Choroid plexus epithelial cell (primary cell): ENCODE data around the gene PDE6C.

Experiments used
- DNase-seq: peaks from one replicate; pipeline ENCODE4 v3.0.0-alpha.2; 2010; ENCODE audit warnings: low read depth
- H3K4me3 ChIP-seq: 2 replicates; pipeline ENCODE4 v1.5.1; 2011; ENCODE audit warnings: low read depth, mild to moderate bottlenecking, control low read depth, low read length, moderate library complexity
- TF ChIP-seq, protein P1 (sequence below): conservative IDR thresholded peaks from 2 replicates; pipeline ENCODE4 v1.5.1; 2011; ENCODE audit warnings: low read depth, mild to moderate bottlenecking, control low read depth, inconsistent platforms, low read length, moderate library complexity

Gene PDE6C

DNA sequence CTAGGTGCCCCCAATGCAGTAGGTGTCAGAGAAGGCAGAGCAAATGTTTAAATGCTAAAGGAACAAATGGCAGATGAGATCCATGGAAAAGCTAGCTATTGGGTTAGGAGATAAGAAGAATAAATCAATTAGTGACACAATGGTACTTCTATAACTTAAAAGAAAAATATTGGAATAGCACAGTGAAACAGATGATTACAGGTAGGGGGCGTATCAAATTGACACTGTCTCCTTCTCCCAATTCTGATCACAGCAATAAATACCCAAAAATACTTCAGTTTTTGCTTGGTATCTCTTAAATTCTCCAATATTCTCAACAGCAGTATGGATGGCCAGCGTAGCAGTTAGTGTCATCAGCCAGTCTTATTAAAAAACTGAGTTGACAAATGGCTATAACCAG is 84.9 kb downstream of the PDE6C start:
- no peak for DNase-seq
- TF ChIP-seq, protein P1, sequence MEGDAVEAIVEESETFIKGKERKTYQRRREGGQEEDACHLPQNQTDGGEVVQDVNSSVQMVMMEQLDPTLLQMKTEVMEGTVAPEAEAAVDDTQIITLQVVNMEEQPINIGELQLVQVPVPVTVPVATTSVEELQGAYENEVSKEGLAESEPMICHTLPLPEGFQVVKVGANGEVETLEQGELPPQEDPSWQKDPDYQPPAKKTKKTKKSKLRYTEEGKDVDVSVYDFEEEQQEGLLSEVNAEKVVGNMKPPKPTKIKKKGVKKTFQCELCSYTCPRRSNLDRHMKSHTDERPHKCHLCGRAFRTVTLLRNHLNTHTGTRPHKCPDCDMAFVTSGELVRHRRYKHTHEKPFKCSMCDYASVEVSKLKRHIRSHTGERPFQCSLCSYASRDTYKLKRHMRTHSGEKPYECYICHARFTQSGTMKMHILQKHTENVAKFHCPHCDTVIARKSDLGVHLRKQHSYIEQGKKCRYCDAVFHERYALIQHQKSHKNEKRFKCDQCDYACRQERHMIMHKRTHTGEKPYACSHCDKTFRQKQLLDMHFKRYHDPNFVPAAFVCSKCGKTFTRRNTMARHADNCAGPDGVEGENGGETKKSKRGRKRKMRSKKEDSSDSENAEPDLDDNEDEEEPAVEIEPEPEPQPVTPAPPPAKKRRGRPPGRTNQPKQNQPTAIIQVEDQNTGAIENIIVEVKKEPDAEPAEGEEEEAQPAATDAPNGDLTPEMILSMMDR: no peak
- H3K4me3 ChIP-seq: no peak overlapping the region

DNA sequence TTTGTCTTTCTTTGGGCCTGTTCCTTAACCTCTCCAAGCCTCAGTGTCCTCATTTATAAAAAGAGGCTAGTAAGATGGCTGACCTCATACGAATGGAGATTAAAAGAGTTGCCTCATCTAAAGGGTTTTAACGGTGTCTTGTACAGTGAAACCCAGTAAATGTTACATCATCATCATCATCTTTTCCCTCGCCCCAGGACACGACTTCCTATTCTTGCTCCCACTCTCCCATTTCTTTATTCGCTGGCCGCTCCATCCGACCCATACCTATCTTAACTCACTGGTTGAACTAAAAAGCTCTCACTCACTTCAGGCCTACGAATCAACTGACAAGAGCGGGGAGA is 89.5 kb downstream of the PDE6C start:
- H3K4me3 ChIP-seq: peak overlapping the region; percentile 88
- peak; percentile 66 for DNase-seq
- TF ChIP-seq, protein P1: no peak

DNA sequence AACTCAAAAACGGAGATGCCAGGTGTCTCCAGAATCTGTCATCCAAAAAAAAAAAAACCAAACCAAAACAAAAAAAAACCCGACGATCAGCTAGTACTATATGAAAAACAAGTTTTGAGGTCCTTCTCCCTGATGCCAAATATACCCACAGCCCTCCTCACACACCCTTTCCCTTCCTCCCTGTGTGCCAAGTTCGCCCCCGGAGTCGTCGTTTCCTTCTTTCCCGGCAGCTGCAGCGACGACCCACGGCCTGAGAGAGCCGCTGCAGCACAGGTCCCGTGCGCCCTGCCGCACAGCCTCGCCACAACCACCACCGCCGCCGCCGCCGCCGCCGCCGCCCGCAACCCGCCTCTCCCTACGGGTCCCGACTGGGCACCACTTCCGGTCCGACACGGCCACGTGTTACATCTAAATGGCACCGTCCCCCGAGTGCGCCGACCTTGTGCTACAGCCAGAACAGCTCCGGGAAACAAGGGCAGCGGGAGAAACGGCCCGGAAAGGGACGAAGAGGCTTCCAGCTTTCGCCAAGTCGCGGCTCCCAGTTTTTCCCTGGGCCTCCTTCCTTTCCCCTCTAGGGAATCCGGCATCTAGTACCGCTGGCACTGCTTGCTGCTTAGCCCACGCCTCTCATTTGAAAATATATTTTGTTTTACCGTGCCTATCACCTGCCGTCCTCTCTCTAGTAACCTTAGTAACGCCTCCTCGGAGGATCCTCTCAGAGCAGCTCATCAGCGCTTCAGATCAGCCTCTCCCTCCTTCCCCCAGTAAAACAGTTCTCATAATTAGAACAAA is 90.1 kb downstream of the PDE6C start, which contains the start of gene FRA10AC1:
Gene FRA10AC1 (minus strand): TSS at position 383 of the 792 bp plus-strand sequence. CDS start 2,486 bp downstream, outside the sequence.
- H3K4me3 ChIP-seq: peak within 1 kb of the TSS; percentile 88
- peak; percentile 96 for DNase-seq
- TF ChIP-seq, protein P1: peak; percentile 49

DNA sequence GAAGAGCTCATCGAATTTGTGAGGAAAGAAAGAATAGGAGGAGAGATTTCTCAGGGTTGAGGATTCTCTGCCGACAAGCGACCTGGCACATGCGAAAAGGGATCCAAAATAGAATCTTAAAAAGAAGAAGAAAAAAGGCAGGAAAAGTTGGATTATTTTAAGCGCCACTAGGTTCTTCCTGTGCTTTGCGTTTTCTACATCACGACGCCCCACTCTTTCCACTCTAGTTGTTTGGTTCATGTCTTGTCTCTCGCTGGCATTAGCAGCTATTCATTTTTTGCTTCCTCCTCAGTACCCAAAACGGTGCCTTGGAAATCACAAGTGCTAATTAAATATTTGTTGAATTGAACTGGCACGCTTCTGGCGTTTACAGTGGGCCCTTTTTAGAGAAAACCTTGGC is 90.7 kb downstream of the PDE6C start:
- H3K4me3 ChIP-seq: peak overlapping the region; percentile 88
- DNase-seq: peak; percentile 13
- TF ChIP-seq, protein P1: no peak

DNA sequence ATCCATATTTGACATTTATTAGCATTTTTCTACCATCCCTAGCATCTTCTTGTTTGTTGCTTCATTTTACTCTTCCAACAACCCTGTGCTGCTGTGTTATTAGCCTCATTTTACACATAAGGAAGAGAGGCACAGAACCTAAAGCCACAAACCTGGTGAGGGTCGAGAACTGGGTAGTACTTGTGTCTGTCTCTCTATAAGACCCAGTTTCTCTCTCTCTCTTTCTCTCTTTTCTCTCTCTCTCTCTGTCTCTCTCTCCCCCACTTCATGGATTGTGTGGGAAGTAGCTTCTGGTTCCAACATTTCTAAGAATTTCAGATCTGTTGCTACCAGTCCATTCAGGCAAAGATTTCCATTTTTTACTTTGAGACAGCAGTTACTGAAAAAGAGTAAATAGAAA is 91.5 kb downstream of the PDE6C start:
- no peak overlapping the region for H3K4me3 ChIP-seq
- TF ChIP-seq, protein P1: no peak
- DNase-seq: no peak

DNA sequence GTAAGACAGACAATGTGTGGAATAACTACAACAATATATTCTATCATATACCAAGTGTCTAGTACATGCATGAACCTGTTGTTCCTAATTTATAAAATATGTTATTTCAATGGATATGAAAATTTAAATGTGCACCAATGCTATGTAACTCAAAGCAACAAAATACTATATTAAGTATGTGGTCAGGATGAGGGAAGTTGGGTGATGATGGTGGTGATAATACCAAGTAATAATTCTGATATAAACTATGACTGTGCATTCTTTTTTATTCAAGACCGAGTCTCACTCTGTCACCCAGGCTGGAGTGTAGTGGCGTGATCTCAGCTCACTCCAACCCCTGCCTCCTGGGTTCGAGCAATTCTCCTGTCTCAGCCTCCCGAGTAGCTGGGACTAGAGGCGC is 92.1 kb downstream of the PDE6C start:
- DNase-seq: no peak
- TF ChIP-seq, protein P1: no peak
- no peak overlapping the region for H3K4me3 ChIP-seq

DNA sequence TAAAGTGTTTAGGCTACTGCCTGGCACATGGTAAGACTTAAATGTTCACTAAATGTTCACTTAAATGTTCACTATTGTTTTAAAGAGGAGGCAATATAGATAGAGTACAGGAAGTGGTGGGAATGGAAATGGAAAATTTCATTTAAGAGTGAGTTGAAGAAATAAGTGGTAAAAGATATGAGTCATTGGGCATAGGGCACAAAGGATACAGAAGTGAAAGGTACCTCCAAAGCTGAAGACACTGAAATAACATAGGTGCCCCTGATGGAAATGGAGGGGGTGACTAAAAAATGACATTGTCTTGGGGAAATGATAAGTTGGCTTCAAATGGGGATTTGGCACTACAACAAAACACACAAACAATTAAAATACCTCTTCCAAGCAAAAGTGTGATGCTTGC is 95.3 kb downstream of the PDE6C start:
- DNase-seq: no peak
- no peak overlapping the region for H3K4me3 ChIP-seq
- TF ChIP-seq, protein P1: no peak
